Fibroblast of the aortic adventitia (primary cell): ENCODE results near the gene INTS11. TPM values are rescaled to one million over a fixed set of nuclear protein-coding genes. Genes with fewer than 3 reads are reported as not detected.

Experiments used
- DNase-seq: peaks from one replicate; pipeline ENCODE4 v3.0.0-alpha.2; 2010; ENCODE audit warnings: low read depth
- H3K4me3 ChIP-seq: 2 replicates; pipeline ENCODE4 v1.5.1; 2011; ENCODE audit warnings: low read depth, mild to moderate bottlenecking, control low read depth, low read length, moderate library complexity
- small RNA-seq: library from RNA; depleted of rRNA; stranded (forward); fragments of <200 nt; gene quantifications from one replicate; pipeline ENCODE3, GENCODE V24; 2012
- total RNA-seq: library from RNA; depleted of rRNA; stranded (reverse); fragments of >200 nt; gene quantifications from 2 replicates; pipeline ENCODE4 v1.2.3, GENCODE V29; 2012; ENCODE audit warnings: low replicate concordance
- TF ChIP-seq, protein P1 (sequence below): IDR thresholded peaks from 2 replicates; pipeline ENCODE4 v1.5.1; 2011; ENCODE audit warnings: mild to moderate bottlenecking, low read length, control low read depth, inconsistent platforms; ENCODE audit not compliant: insufficient read depth

INTS11 gene
- total RNA-seq, 1 donor = 53.1 TPM

DNA sequence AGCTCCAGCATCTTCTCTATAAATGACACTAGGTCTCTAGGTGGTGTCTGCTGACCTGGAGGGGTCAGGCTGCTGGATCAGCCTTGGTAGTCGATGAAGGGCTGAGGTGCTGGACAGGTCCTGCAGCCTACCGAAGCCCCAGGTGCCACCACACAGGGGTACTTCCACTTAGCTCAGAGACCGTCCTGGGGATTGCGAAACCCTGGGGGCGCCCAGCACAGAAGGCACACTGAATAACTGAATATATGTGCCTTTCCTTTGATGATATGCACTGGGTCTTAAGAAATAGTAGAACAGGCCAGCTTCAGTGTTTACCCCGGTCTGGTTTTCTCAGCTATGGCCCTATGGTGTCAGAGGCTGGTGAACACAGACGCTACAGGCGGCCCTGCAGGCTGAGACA, 61.7 kb downstream of the INTS11 start:
- no peak overlapping the region for H3K4me3 ChIP-seq
- no peak for DNase-seq
- TF ChIP-seq, protein P1, sequence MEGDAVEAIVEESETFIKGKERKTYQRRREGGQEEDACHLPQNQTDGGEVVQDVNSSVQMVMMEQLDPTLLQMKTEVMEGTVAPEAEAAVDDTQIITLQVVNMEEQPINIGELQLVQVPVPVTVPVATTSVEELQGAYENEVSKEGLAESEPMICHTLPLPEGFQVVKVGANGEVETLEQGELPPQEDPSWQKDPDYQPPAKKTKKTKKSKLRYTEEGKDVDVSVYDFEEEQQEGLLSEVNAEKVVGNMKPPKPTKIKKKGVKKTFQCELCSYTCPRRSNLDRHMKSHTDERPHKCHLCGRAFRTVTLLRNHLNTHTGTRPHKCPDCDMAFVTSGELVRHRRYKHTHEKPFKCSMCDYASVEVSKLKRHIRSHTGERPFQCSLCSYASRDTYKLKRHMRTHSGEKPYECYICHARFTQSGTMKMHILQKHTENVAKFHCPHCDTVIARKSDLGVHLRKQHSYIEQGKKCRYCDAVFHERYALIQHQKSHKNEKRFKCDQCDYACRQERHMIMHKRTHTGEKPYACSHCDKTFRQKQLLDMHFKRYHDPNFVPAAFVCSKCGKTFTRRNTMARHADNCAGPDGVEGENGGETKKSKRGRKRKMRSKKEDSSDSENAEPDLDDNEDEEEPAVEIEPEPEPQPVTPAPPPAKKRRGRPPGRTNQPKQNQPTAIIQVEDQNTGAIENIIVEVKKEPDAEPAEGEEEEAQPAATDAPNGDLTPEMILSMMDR = no peak

DNA sequence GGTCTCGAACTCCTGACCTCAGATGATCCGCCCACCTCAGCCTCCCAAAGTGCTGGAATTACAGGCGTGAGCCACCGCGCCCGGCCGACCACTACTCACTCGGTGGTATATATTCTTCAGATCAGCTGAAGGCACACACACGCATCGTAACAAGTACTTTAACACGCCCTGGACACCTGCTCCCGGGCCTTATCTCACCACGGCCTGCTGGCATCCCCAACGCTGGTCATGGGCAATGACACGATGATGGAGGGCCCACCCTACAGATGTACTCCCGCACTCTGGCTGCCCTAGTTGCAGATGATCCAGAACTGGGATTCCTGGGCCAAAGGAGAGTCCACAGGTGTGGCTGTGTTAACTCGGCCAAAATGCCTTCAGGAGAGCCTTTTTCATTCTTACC, 62.4 kb downstream of the INTS11 start:
- TF ChIP-seq, protein P1 = no peak
- H3K4me3 ChIP-seq = no peak overlapping the region
- no peak for DNase-seq

Small RNAs within 50 kb of the gene (small RNA-seq; reads per million reads assigned to genes)
- gene MIR6726 = not detected

Other genes starting within 250 kb of the INTS11 start
- gene C1orf159, start 208.6 kb downstream of the INTS11 start, total RNA-seq = 6.1 and 7.7 TPM in 2 replicates
- not detected in 2 replicates for gene TTLL10, start 150.8 kb downstream of the INTS11 start, total RNA-seq
- not detected in 2 replicates for gene TNFRSF18, start 118.1 kb downstream of the INTS11 start, total RNA-seq
- 0.65 TPM in 1 of 2 replicates, not detected in the other for gene TNFRSF4, start 110.5 kb downstream of the INTS11 start, total RNA-seq
- 91.6 and 126 TPM in 2 replicates for gene SDF4, start 92.7 kb downstream of the INTS11 start, total RNA-seq
- 24.7 and 37.1 TPM in 2 replicates for gene B3GALT6, start 92.4 kb downstream of the INTS11 start, total RNA-seq
- gene C1QTNF12, start 77.9 kb downstream of the INTS11 start, total RNA-seq = 0.65 and 1.4 TPM in 2 replicates
- 19.9 and 35.3 TPM in 2 replicates for gene UBE2J2, start 50.8 kb downstream of the INTS11 start, total RNA-seq
- 0.54 and 0.74 TPM in 2 replicates for gene SCNN1D, start 44.2 kb downstream of the INTS11 start, total RNA-seq
- 43.2 and 106 TPM in 2 replicates for gene ACAP3, start 16.7 kb downstream of the INTS11 start, total RNA-seq
- gene PUSL1, start 16.1 kb downstream of the INTS11 start, total RNA-seq = 21.3 and 25.9 TPM in 2 replicates
- gene CPTP, start 142 bp upstream of the INTS11 start, total RNA-seq = 9.4 and 17.7 TPM in 2 replicates
- 0.09 and 0.57 TPM in 2 replicates for gene TAS1R3, start 6.6 kb upstream of the INTS11 start, total RNA-seq
- gene DVL1, start 24.8 kb upstream of the INTS11 start, total RNA-seq = 31.3 and 89.0 TPM in 2 replicates
- 367 and 605 TPM in 2 replicates for gene MXRA8, start 33.9 kb upstream of the INTS11 start, total RNA-seq
- gene AURKAIP1, start 50.5 kb upstream of the INTS11 start, total RNA-seq = 71.1 and 82.0 TPM in 2 replicates
- gene CCNL2, start 74.7 kb upstream of the INTS11 start, total RNA-seq = 102 and 133 TPM in 2 replicates
- 104 and 123 TPM in 2 replicates for gene MRPL20, start 82.6 kb upstream of the INTS11 start, total RNA-seq
- 1.7 and 2.4 TPM in 2 replicates for gene ANKRD65, start 96.6 kb upstream of the INTS11 start, total RNA-seq
- 1.8 and 2.9 TPM in 2 replicates for gene VWA1, start 111.0 kb upstream of the INTS11 start, total RNA-seq
- under 0.01 TPM in 1 of 2 replicates, not detected in the other for gene ATAD3C, start 125.0 kb upstream of the INTS11 start, total RNA-seq
- 5.2 and 15.7 TPM in 2 replicates for gene ATAD3B, start 147.1 kb upstream of the INTS11 start, total RNA-seq
- gene ATAD3A, start 187.5 kb upstream of the INTS11 start, total RNA-seq = 28.0 and 35.6 TPM in 2 replicates
- 0.82 and 3.6 TPM in 2 replicates for gene TMEM240, start 216.0 kb upstream of the INTS11 start, total RNA-seq